GM21423 (cell line): ENCODE results near the gene LMBRD1.
"Not testable (repeated sequence)": the region's sequence is repeated elsewhere in the genome, so short reads cannot be mapped to it uniquely, and the experiment has no call there.

ENCODE experiments used
- ATAC-seq: cut with Tn5 transposase; IDR thresholded peaks from one replicate; pipeline ENCODE4 v1.9.1; 2021; ENCODE audit warnings: mild to moderate bottlenecking, moderate library complexity; ENCODE audit not compliant: unreplicated experiment

LMBRD1 gene

GRCh38 chr6:69796642-69797390, at the start of gene LMBRD1:
TSS of gene LMBRD1 (minus strand) at chr6:69797010. CDS start at chr6:69796881, 129 bp downstream.
- peak; percentile 91 for ATAC-seq

GRCh38 chr6:69846312-69846711, 49.5 kb upstream of the LMBRD1 start:
- no peak for ATAC-seq

GRCh38 chr6:69843189-69843588, 46.4 kb upstream of the LMBRD1 start:
- no peak for ATAC-seq

GRCh38 chr6:69841862-69842261, 45.1 kb upstream of the LMBRD1 start:
- no peak for ATAC-seq

- peak; percentile 69 for ATAC-seq
Observed at GRCh38 chr6:69835414-69836179, 38.8 kb upstream of the LMBRD1 start.

DNA sequence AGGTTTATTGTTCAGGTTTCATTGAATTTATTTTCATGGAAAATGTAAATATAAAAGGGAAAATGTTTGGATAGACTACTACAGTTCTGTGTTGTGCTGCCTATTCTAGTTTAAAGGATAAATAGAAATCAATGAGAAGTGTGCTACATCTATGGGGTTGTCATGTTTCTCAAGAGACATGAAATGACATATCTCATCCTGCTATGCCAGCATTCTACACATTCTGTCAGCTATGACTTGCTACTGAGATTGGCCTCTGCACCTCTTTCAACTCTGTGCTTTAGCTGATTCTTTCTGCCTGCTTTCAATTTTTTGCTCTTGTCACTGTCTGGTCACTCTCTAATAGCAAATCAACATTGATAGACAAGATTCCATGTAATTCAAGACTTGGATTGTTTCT, 35.7 kb upstream of the LMBRD1 start:
- no peak for ATAC-seq

DNA sequence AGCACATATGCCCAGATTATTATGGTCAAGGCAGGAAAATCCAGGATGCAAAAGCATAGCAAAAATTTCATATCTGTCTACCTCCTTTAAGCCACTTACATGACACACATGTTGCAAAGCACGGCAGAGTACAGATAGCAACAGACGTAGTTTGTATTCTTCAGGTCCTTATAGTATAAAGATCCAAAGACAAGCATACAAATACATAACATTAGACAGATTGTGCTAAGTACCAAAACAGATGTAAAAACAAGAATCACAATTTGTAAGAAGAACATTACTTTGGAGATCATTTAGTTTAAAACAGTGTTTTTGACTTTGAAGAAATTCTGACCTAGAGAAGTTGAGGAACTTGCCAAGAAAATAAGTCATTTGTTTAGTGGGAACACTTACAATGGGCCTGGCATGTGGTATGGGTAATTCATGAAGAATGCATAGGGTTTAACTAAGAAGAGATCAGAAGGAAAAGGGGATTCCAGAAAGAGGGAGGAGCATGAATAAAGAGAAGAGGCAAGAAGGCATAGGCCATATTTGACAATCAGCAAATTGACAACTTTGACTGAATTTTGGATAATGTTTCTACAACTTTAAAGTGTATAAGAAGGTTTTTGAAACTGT, 30.6 kb upstream of the LMBRD1 start:
- ATAC-seq = no peak

- no peak for ATAC-seq
Observed at GRCh38 chr6:69825904-69826303, 29.1 kb upstream of the LMBRD1 start.

- not testable (repeated sequence) for ATAC-seq
Observed at GRCh38 chr6:69824355-69824754, 27.5 kb upstream of the LMBRD1 start.

DNA sequence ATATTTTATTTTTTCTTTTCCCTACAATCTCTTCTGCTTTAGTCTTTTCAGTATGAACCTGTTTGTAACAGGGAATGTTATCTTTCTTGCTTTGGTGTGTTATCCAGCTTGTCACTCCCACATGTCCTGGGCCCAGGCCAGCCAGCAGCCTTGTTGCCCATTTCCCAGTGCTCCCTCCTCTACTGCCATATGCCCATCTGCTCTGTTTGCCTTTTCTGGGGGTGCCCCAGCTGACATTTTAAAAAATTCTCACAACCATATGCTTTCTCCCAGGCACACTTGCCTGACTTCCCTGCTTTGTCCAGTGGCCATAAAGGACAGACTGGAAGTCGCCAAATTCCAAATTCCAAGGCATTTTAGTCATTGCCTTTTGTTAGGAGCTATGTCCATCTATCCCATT, 23.6 kb upstream of the LMBRD1 start:
- no peak for ATAC-seq

GRCh38 chr6:69820018-69820417, 23.2 kb upstream of the LMBRD1 start:
- no peak for ATAC-seq

DNA sequence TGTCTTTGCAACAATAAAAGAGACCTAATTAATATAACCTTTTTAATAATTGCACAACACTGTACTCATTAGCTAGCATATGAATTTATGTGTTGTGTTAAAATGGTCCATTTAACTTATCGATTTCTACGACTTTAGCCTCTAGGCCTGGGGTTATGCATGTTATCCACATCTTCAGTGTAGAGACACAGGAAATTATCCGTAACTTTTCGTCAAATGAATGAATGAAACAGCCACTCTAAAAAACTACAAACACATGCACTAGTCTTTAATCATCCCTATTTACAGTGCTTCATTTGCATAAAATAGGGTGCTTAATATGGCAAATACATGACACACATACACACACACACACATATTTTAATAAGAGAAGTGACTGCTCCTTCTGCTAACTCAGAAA, 22.3 kb upstream of the LMBRD1 start:
- no peak for ATAC-seq

DNA sequence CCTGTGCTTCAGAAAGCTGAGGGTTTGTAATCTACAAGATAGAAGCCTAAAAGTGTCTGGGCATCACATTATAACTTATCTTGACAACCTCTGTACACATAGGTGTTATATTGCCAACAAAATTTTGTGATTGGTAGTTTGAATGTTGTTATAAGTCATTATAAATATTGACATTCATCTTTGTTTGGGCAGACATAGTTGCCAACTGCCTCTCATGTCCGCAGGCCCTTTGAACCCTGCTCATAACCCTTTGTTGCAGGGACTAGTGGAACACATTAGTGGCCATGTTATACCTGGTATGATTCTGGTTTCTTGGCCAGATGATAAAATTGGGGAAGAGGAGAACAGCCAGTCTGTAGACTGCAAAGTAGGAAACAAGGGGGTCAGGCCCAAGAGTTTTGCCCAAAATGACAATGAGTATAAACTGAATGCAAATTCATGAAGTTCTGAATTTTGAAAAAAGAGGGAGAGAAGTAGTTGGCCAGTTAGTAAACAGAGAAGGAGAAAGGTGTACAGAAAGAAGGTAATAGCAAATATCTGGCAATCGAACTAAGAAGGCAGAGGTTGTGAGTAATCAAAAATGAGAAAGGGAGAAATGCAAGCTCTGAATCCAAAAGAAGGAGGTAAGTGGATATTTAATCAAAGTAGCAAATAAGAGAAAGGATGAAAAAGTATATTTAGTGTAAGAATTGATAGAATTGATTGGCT, 21.6 kb upstream of the LMBRD1 start:
- no peak for ATAC-seq

DNA sequence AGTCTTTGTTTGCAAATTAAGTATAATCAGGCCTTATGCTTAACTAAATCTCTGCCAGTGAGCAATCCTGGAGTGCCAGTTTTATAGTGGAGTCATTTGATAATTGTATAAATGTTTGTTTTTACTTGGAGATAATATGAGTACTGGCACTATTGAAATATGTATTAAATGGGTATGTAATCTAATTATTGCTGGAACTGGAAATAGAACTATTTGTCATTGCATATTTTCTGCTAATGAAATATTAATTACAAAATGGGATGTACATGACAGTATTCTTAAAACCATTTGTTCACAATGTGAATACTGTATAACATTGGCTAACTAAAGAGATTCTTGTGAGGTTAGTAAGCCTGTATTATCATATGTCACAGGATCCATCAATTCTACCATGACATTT, 20.5 kb upstream of the LMBRD1 start:
- no peak for ATAC-seq

DNA sequence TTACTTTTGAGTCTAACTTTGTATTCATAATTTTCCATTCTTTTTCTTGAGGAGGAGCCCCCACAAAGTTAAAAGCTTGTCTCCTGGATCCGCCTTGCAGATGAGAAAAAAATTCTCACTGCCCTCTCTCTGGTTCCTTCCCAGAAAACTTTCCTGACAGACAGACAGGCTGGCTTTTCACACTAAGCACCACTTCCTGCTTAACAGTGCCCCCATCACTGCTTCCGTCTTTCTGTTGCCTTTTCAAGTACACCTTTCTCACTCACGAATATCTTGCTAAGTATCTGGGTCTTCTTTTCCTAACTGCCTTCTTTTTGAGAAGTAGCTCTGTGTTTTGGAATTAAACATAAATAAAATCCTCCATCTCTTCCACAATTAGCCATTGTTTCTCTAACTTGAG, 19.8 kb upstream of the LMBRD1 start:
- ATAC-seq = peak; percentile 28

- peak; percentile 74 for ATAC-seq
Observed at GRCh38 chr6:69816026-69816425, 19.2 kb upstream of the LMBRD1 start.

DNA sequence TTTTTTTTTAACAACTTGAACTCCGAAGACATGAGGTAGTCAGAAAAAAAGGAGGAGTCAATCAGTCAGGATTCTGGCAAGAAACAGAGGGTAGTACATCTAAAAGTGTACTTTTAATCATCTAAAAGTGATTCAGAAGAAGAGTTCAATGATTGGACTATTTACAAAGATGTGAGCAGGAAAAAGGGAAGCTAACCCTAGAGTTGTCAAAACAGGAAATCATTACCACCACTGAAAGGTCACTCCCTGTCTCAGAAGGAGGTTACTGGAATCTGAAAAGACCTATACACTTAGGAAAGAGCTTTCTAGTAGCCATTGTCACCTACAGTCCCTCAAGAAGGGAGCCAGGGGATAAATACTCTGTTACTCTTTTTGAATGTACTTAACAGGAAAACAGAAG, 16.7 kb upstream of the LMBRD1 start:
- peak; percentile 33 for ATAC-seq

GRCh38 chr6:69812746-69813427, 16.1 kb upstream of the LMBRD1 start:
- no peak for ATAC-seq

GRCh38 chr6:69802995-69803394, 6.2 kb upstream of the LMBRD1 start:
- ATAC-seq = no peak

DNA sequence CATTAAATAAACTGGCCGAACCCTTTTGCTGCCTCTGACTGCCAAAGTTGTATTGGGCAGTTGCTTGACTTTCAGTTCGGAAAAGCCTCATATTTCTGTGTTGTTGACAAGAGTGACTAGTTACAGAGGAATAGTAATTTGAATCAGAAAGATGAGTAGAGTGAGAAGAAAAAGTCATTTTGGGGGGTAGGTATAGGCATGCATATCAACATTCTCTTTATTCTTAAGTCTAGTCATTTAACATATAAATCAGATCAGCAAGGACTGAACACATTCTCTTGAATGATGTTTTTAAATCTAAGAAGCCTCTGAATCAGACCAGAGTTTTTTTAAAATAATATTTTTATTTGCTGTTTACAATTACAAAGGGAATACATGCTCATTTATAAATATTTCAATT, 4.9 kb upstream of the LMBRD1 start:
- ATAC-seq = no peak

DNA sequence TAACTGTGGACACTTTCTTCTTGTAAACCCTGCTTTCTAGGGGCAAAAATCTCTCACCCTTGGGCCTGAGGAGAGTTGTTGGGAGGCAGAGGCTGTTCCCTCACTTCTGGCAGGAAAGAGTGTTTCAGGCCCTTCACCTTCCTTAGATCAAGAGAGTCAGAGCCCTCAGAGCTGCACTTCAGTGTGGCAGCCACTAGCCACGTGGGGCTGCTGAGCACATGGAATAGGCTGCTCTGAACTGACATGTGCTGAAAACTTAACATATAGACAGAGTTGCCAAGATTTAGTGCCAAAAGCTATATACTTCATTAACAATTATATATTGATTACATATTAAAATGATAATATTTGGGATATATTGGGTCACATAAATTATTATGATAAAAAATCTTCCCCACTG, 4.4 kb upstream of the LMBRD1 start:
- ATAC-seq = no peak
